HFF-Myc (cell line): ENCODE measurements around the gene RAB4A.

Source experiments
- DNase-seq: peaks from one replicate; pipeline ENCODE4 v3.0.0-alpha.2; 2011; ENCODE audit warnings: low read depth; ENCODE audit errors: extremely low read depth
- H3K4me3 ChIP-seq: replicated peaks from 2 replicates; pipeline ENCODE4 v1.5.1; 2011; ENCODE audit warnings: low read depth, mild to moderate bottlenecking, control low read depth, low read length
- CTCF ChIP-seq: IDR thresholded peaks from 2 replicates; pipeline ENCODE4 v1.5.1; 2012; ENCODE audit warnings: mild to moderate bottlenecking, low read depth, low read length, control low read depth; ENCODE audit errors: missing control alignments

RAB4A gene

GRCh38 chr1:229262239-229262638, 8.7 kb upstream of the RAB4A start:
- H3K4me3 ChIP-seq = no peak overlapping the region
- TF ChIP-seq CTCF = no peak
- DNase-seq = no peak

- no peak for DNase-seq
- no peak for TF ChIP-seq CTCF
- no peak overlapping the region for H3K4me3 ChIP-seq
Observed at GRCh38 chr1:229263254-229263653, 7.7 kb upstream of the RAB4A start.

- TF ChIP-seq CTCF = no peak
- no peak overlapping the region for H3K4me3 ChIP-seq
- DNase-seq = no peak
Observed at GRCh38 chr1:229264068-229264467, 6.8 kb upstream of the RAB4A start.

- H3K4me3 ChIP-seq = no peak overlapping the region
- no peak for DNase-seq
- TF ChIP-seq CTCF = no peak
Observed at GRCh38 chr1:229264487-229264886, 6.4 kb upstream of the RAB4A start.

- no peak overlapping the region for H3K4me3 ChIP-seq
- DNase-seq = no peak
- no peak for TF ChIP-seq CTCF
Observed at GRCh38 chr1:229266274-229266673, 4.6 kb upstream of the RAB4A start.

- H3K4me3 ChIP-seq = no peak overlapping the region
- no peak for TF ChIP-seq CTCF
- DNase-seq = no peak
Observed at GRCh38 chr1:229266832-229267500, 3.9 kb upstream of the RAB4A start.

GRCh38 chr1:229268505-229268904, 2.4 kb upstream of the RAB4A start:
- no peak for DNase-seq
- H3K4me3 ChIP-seq = no peak overlapping the region

More at GRCh38 chr1:229268505-229268904, 2.4 kb upstream of the RAB4A start:
- no peak for TF ChIP-seq CTCF
